Central memory CD8-positive, alpha-beta T cell (primary cell): ENCODE data around the gene NFYC.

Experiments
- ATAC-seq: fragments of 150-1000 bp; cut with Tn5 transposase; replicated peaks from 2 replicates; pipeline ENCODE4 v1.10.0; 2022; ENCODE audit warnings: mild to moderate bottlenecking, moderate FRiP score, moderate number of reproducible peaks; ENCODE audit not compliant: poor library complexity, severe bottlenecking; ENCODE audit errors: extremely low read depth
- DNase-seq, 2 donors: peaks; one replicate each; pipeline ENCODE4 v3.0.0; 2021; ENCODE audit warnings: low spot score in 2 of 2
- H3K27ac Mint-ChIP-seq: one replicate; pipeline ENCODE4 v1.8.0; 2022; ENCODE audit warnings: low read depth, mild to moderate bottlenecking, moderate library complexity, mixed read lengths
- H3K27me3 Mint-ChIP-seq: one replicate; pipeline ENCODE4 v1.8.0; 2022; ENCODE audit warnings: mixed read lengths
- H3K36me3 Mint-ChIP-seq: one replicate; pipeline ENCODE4 v1.8.0; 2022; ENCODE audit warnings: mild to moderate bottlenecking, moderate library complexity, mixed read lengths; ENCODE audit not compliant: insufficient read depth
- H3K4me1 Mint-ChIP-seq: one replicate; pipeline ENCODE4 v1.8.0; 2022; ENCODE audit warnings: mixed read lengths
- H3K4me3 Mint-ChIP-seq: one replicate; pipeline ENCODE4 v1.8.0; 2022; ENCODE audit warnings: mild to moderate bottlenecking, moderate library complexity, mixed read lengths
- H3K9me3 Mint-ChIP-seq: one replicate; pipeline ENCODE4 v1.8.0; 2022; ENCODE audit warnings: mixed read lengths

NFYC gene

GRCh38 chr1:40780678-40781607, 89.4 kb downstream of the NFYC start:
- Mint-ChIP-seq H3K4me1 (peaks cover 11% of the 10 kb centered on the region), H3K27ac (no peak overlapping the region), H3K27me3 (peaks cover 44% of the 10 kb centered on the region), H3K36me3 (peaks cover 7% of the 10 kb centered on the region), H3K9me3 (no peaks in the 10 kb centered on the region), H3K4me3 (no peak overlapping the region)
- no peak for ATAC-seq
- DNase-seq: no peak

GRCh38 chr1:40781608-40781971, 90.1 kb downstream of the NFYC start:
- Mint-ChIP-seq H3K36me3 (peaks cover 4% of the 10 kb centered on the region), H3K27ac (no peak overlapping the region), H3K27me3 (peaks cover 46% of the 10 kb centered on the region), H3K9me3 (no peaks in the 10 kb centered on the region), H3K4me1 (peaks cover 11% of the 10 kb centered on the region), H3K4me3 (no peak overlapping the region)
- no peak for ATAC-seq
- no peak for DNase-seq

DNA sequence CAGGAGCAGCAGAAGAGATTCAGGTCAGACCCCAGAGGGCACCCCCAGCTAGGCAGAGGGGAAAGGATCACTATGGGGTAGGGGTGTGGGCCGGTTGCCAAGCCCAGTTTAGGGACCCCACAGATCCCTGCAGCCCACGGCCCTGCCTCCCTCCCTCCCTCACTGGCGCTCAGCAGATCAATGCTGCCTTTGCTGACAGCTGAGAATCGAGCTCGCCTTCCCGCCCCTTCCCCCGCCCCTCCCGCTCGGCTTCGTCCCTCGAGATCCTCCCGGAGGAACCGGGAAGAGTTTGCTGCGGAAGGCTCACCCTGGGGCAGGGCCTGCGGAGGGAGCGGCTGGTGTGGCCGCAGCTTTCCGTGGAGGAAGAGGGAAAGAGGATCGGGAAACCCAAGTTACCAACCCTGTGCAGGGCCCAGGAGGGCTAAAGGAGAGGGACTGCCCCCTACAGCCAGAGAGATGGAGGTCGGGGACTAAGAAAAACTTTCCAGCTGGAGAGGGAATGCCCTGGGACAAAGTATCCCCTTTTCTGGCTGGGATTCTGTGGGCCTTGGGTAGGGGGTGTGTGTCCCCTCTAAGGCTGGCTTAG, 91.0 kb downstream of the NFYC start:
- Mint-ChIP-seq H3K4me3 (peak overlapping the region; percentile 46), H3K9me3 (no peaks in the 10 kb centered on the region), H3K36me3 (peaks cover 2% of the 10 kb centered on the region), H3K27me3 (peaks cover 46% of the 10 kb centered on the region), H3K4me1 (peaks cover 11% of the 10 kb centered on the region), H3K27ac (no peak overlapping the region)
- ATAC-seq (no peak), DNase-seq (no peak)

GRCh38 chr1:40783001-40783905, 91.7 kb downstream of the NFYC start, which contains the start of gene KCNQ4:
Gene KCNQ4 (plus strand): TSS chr1:40783787. CDS start chr1:40784094, 307 bp downstream.
- H3K4me1 Mint-ChIP-seq: peaks cover 11% of the 10 kb centered on the region

DNA sequence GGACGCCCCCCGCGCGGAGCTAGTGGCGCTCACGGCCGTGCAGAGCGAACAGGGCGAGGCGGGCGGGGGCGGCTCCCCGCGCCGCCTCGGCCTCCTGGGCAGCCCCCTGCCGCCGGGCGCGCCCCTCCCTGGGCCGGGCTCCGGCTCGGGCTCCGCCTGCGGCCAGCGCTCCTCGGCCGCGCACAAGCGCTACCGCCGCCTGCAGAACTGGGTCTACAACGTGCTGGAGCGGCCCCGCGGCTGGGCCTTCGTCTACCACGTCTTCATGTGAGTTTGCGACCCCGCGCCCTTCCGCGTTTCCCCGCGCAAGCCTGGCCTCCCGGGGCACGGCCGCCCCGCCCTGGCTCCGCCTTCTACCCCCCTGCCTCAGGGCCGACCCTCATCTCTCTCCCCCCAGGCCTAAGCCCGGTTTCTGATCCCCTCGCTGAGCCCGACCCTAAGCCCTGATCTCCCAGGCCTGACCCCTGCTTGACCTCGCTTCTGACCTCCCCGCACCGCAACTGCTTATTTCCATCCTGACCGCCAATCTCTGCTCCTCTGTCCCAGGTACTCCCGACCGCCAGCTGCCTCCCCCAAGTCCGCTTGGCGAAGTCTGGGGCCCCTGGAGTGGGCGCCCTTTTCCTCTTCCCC, 92.8 kb downstream of the NFYC start:
- H3K9me3 Mint-ChIP-seq: no peaks in the 10 kb centered on the region
- H3K36me3 Mint-ChIP-seq: no peaks in the 10 kb centered on the region
- DNase-seq: no peak
- peak overlapping the region; percentile 72 for H3K4me3 Mint-ChIP-seq
- peaks cover 11% of the 10 kb centered on the region for H3K4me1 Mint-ChIP-seq
- H3K27me3 Mint-ChIP-seq: peaks cover 46% of the 10 kb centered on the region
- H3K27ac Mint-ChIP-seq: no peak overlapping the region
- ATAC-seq: no peak

More at GRCh38 chr1:40783001-40783905, 91.7 kb downstream of the NFYC start, which contains the start of gene KCNQ4:
- Mint-ChIP-seq H3K9me3 (no peaks in the 10 kb centered on the region), H3K27ac (no peak within 1 kb of the TSS), H3K36me3 (peaks cover 2% of the 10 kb centered on the region), H3K4me3 (peak within 1 kb of the TSS; percentile 75), H3K27me3 (peaks cover 46% of the 10 kb centered on the region)
- no peak for DNase-seq
- no peak for ATAC-seq

DNA sequence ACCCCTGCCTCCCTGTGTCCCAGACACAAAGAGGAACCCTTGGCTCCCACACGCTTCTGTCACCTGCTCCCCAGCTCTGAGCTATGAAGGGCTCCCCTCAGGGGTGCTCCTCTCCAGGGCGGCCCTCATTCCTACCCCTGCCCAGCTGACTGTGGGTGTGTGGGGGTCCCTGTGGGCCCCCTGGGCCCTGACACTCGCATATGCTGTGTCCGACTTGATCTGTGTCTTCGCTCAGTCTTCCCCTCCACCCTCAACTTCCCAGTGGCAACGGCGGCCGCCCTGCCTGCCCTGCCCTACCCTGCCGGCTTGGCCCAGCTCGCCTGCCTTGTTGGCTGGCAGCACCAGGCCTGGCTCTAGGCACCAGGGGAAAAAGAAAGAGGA, 93.3 kb downstream of the NFYC start:
- Mint-ChIP-seq H3K36me3 (no peaks in the 10 kb centered on the region), H3K4me1 (peaks cover 11% of the 10 kb centered on the region), H3K9me3 (no peaks in the 10 kb centered on the region), H3K27me3 (peaks cover 46% of the 10 kb centered on the region), H3K4me3 (peak overlapping the region; percentile 72), H3K27ac (no peak overlapping the region)
- no peak for ATAC-seq
- DNase-seq: no peak

DNA sequence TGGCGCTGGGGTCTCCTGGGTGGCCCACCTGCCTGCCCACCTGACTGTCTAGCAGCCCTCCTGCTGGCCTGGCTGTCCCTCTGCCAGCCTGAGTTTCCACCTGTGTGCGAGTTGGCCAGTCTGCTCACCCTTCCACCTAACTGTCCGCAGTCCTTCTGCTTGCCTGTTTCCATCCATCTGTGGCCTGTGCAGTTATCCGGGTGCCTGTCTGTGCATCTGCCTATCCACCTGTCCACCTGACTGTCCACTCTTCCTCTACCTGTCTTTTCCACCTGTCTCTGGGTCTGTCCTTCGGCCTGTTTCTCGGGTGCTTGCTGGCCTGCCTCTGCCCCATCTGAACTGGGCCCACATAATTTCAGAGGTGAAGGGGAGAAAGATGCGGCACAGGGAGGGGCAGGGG, 93.9 kb downstream of the NFYC start:
- peaks cover 46% of the 10 kb centered on the region for H3K27me3 Mint-ChIP-seq
- no peak overlapping the region for H3K27ac Mint-ChIP-seq
- peak overlapping the region; percentile 72 for H3K4me3 Mint-ChIP-seq
- no peaks in the 10 kb centered on the region for H3K9me3 Mint-ChIP-seq
- no peak for ATAC-seq
- H3K4me1 Mint-ChIP-seq: peaks cover 11% of the 10 kb centered on the region
- DNase-seq: no peak
- no peaks in the 10 kb centered on the region for H3K36me3 Mint-ChIP-seq

DNA sequence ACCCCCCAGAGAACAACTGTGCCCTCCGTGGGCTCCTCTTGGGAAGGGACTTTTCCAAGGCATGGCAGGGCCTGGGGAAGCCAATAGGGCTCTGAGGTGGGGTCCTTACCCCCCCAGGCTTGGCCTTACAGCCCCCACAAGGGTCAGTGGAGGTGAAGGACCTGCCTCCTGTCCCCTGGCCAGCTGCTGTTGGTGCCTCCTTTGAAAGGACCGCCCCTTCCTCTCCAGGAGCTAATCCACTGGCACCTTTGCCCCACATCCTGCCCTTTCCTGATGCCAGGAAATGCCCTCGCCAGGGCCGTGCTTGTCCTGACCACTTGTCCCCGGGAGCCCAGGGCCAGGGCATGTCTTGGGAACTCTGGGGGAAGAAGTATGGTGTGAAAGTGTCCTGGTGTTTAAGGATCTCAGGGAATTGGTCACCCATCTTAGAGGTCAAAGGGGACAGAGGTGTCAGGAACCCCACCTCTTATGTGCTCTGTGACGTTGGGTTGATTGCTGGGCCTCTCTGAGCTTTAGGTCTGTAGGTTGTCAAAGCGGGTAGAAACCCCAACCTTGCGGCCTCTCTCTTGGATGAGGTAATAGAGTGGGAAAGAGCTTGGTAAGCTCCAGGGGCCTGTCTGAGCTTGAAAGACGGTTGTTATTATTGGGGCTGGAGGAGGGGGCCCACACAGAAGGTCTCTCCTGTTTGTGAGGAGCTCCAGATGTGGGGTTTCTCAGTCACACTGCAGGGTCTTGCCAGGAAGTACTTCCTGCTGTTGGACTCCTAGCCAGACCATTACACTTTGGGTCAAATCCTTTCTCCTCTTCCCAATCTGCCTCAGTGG, 94.9 kb downstream of the NFYC start:
- ATAC-seq: no peak
- peaks cover 42% of the 10 kb centered on the region for H3K27me3 Mint-ChIP-seq
- H3K4me3 Mint-ChIP-seq: no peak overlapping the region
- H3K9me3 Mint-ChIP-seq: no peaks in the 10 kb centered on the region
- no peak overlapping the region for H3K27ac Mint-ChIP-seq
- no peak for DNase-seq
- H3K36me3 Mint-ChIP-seq: no peaks in the 10 kb centered on the region
- peaks cover 11% of the 10 kb centered on the region for H3K4me1 Mint-ChIP-seq

GRCh38 chr1:40786995-40787705, 95.6 kb downstream of the NFYC start:
- DNase-seq: no peak
- no peaks in the 10 kb centered on the region for H3K9me3 Mint-ChIP-seq
- no peak overlapping the region for H3K4me3 Mint-ChIP-seq
- H3K27me3 Mint-ChIP-seq: peaks cover 34% of the 10 kb centered on the region
- ATAC-seq: no peak
- H3K4me1 Mint-ChIP-seq: peaks cover 11% of the 10 kb centered on the region
- no peak overlapping the region for H3K27ac Mint-ChIP-seq
- H3K36me3 Mint-ChIP-seq: no peaks in the 10 kb centered on the region

- H3K4me3 Mint-ChIP-seq: no peak overlapping the region
- no peak overlapping the region for H3K27ac Mint-ChIP-seq
- H3K36me3 Mint-ChIP-seq: no peaks in the 10 kb centered on the region
- DNase-seq (no peak), ATAC-seq (no peak)
- H3K9me3 Mint-ChIP-seq: no peaks in the 10 kb centered on the region
- peaks cover 28% of the 10 kb centered on the region for H3K27me3 Mint-ChIP-seq
- H3K4me1 Mint-ChIP-seq: peaks cover 10% of the 10 kb centered on the region
Observed at GRCh38 chr1:40787737-40788560, 96.4 kb downstream of the NFYC start.
